Right atrium auricular region (tissue), 2 donors: ENCODE results near the gene SUDS3. TPM values are rescaled to one million over a fixed set of nuclear protein-coding genes. Genes with fewer than 3 reads are reported as not detected.

Experiments used
- DNase-seq: peaks from one replicate; pipeline ENCODE4 v3.0.0-alpha.2; 2019; ENCODE audit warnings: low spot score
- H3K27ac ChIP-seq, 2 donors: fragments of 200-600 bp; sonication (generic); 1 replicate in 1 of 2; 2 replicates in 1 of 2; pipeline ENCODE4 v1.5.1; 2016 to 2019
- H3K27me3 ChIP-seq, 2 donors: fragments of 200-600 bp; sonication (generic); one replicate each; pipeline versions ENCODE4 v1.5.1 to v1.6.0; 2017 to 2019
- H3K36me3 ChIP-seq: fragments of 200-600 bp; sonication (generic); one replicate; pipeline ENCODE4 v1.5.1; 2016
- H3K4me1 ChIP-seq, 2 donors: fragments of 200-600 bp; sonication (generic); one replicate each; pipeline versions ENCODE4 v1.5.1 to v1.6.0; 2017 to 2019
- H3K4me3 ChIP-seq, 2 donors: fragments of 200-600 bp; sonication (generic); 1 replicate in 1 of 2; 2 replicates in 1 of 2; pipeline ENCODE4 v1.5.1; 2017 to 2019; ENCODE audit warnings: mild to moderate bottlenecking in 1 of 2, moderate library complexity in 1 of 2
- H3K9me3 ChIP-seq, 2 donors: fragments of 200-600 bp; sonication (generic); one replicate each; pipeline ENCODE4 v1.5.1; 2019
- total RNA-seq, 2 donors: library from RNA; depleted of rRNA; stranded (reverse); fragments of >200 nt; gene quantifications; one replicate each; pipeline ENCODE4 v1.1.0, GENCODE V29; 2016
- TF ChIP-seq, protein P1 (sequence below), 2 donors: fragments of 200-600 bp; sonication (generic); IDR thresholded peaks; one replicate each; pipeline ENCODE4 v1.5.1; 2019; ENCODE audit warnings: antibody characterized with exemption in 2 of 2

Gene SUDS3
- total RNA-seq, 2 donors from 2014 or later = 19.1 to 30.2 TPM

GRCh38 chr12:118332511-118332910, 43.8 kb upstream of the SUDS3 start:
- H3K27ac ChIP-seq = no peak overlapping the region
- no peaks in the 10 kb centered on the region for H3K36me3 ChIP-seq
- TF ChIP-seq, protein P1, sequence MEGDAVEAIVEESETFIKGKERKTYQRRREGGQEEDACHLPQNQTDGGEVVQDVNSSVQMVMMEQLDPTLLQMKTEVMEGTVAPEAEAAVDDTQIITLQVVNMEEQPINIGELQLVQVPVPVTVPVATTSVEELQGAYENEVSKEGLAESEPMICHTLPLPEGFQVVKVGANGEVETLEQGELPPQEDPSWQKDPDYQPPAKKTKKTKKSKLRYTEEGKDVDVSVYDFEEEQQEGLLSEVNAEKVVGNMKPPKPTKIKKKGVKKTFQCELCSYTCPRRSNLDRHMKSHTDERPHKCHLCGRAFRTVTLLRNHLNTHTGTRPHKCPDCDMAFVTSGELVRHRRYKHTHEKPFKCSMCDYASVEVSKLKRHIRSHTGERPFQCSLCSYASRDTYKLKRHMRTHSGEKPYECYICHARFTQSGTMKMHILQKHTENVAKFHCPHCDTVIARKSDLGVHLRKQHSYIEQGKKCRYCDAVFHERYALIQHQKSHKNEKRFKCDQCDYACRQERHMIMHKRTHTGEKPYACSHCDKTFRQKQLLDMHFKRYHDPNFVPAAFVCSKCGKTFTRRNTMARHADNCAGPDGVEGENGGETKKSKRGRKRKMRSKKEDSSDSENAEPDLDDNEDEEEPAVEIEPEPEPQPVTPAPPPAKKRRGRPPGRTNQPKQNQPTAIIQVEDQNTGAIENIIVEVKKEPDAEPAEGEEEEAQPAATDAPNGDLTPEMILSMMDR (IDR thresholded peaks at IDR 0.05) = no peak

DNA sequence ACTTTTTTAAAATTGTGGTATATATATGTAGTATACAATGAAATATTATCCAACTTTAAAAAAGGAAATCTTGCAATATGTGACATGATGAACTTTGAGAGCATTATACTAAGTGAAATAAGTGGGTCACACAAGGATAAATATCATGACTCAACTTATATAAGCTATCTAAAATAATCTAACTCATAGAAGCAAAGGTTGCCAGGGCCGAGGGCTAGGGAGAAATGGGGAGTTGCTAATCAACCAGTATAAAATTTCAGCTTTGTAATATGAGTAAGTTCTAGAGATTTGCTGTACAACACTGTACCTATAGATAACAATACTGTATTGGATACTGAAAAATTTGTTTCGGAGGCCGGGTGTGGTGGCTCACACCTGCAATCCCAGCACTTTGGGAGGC, 42.1 kb upstream of the SUDS3 start:
- peaks cover 0 to 15% of the 10 kb centered on the region in 2 donors for H3K4me1 ChIP-seq
- DNase-seq = no peak
- TF ChIP-seq, protein P1 (IDR thresholded peaks at IDR 0.05) = no peak
- no peaks in the 10 kb centered on the region for H3K36me3 ChIP-seq
- no peak overlapping the region for H3K4me3 ChIP-seq
- H3K27me3 ChIP-seq = no peaks in the 10 kb centered on the region
- H3K9me3 ChIP-seq = no peaks in the 10 kb centered on the region
- H3K27ac ChIP-seq = no peak overlapping the region

More at GRCh38 chr12:118332511-118332910, 43.8 kb upstream of the SUDS3 start:
- H3K4me1 ChIP-seq = peaks cover 0 to 15% of the 10 kb centered on the region in 2 donors
- no peak overlapping the region for H3K4me3 ChIP-seq
- no peaks in the 10 kb centered on the region for H3K27me3 ChIP-seq
- DNase-seq = no peak
- H3K9me3 ChIP-seq = no peaks in the 10 kb centered on the region

DNA sequence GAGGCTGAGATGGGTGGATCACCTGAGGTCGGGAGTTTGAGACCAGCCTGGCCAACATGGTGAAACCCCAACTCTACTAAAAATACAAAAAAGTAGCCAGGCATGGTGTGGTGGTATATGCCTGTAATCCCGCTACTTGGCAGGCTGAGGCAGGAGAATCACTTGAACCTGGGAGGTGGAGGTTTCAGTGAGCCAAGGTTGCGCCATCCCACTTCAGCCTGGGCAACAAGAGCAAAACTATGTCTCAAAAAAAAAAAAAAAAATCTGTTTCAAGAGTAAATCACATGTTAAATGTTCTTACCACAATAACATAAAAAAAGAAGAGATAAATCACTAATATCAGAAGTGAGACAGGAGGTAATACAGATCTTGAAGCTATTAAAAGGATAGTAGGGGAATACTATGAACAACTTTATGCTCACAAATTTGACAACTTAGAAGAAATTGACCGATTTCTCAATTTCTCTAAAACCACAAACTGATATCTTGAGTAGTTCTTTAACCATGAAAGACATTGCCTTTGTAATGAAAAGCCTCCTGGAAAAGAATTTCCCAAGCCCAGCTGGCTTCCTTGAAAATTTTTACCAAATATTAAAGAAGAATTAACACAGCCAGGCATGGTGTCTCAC, 41.3 kb upstream of the SUDS3 start:
- no peaks in the 10 kb centered on the region for H3K9me3 ChIP-seq
- no peak for DNase-seq
- no peak overlapping the region for H3K4me3 ChIP-seq
- no peaks in the 10 kb centered on the region for H3K27me3 ChIP-seq
- TF ChIP-seq, protein P1 (IDR thresholded peaks at IDR 0.05) = no peak
- H3K4me1 ChIP-seq = peaks cover 0 to 9% of the 10 kb centered on the region in 2 donors
- H3K36me3 ChIP-seq = no peaks in the 10 kb centered on the region
- H3K27ac ChIP-seq = no peak overlapping the region

- Histone ChIP-seq H3K27me3 (no peaks in the 10 kb centered on the region), H3K27ac (no peak overlapping the region), H3K4me3 (no peak overlapping the region), H3K36me3 (no peaks in the 10 kb centered on the region), H3K4me1 (peaks cover 0 to under 1% of the 10 kb centered on the region in 2 donors), H3K9me3 (no peaks in the 10 kb centered on the region)
- DNase-seq = no peak
- TF ChIP-seq, protein P1 (IDR thresholded peaks at IDR 0.05) = no peak
Measured at GRCh38 chr12:118336123-118336522, 40.2 kb upstream of the SUDS3 start.

DNA sequence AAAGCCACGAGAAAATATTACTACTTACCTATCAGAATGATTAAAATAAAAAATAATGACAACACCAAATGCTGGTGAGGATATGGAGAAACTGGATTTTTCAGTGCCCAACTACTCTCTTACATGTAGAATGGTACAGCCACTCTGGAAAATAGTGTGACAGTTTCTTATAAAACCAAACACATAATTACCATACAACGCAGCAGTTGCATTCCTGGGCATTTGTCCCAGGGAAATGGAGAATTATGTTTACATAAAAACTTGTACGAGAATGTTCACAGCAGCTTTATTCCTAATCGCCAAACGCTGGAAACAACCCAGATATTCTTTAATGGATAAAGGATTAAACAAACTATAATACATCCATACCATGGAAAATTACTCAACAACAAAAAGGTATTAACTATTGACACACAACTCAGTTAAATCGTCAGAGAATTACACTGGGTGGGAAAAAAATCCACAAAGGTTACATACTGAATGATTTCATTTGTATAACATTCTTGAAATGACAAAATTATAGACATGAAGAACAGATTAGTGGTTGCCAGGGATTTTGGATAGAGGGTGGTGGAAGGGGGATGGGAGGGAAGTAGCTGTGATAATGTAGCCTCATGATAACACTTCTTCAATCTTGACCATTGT, 39.0 kb upstream of the SUDS3 start:
- no peak overlapping the region for H3K27ac ChIP-seq
- no peaks in the 10 kb centered on the region for H3K27me3 ChIP-seq
- H3K4me1 ChIP-seq = no peaks in the 10 kb centered on the region
- no peaks in the 10 kb centered on the region for H3K36me3 ChIP-seq
- TF ChIP-seq, protein P1 (IDR thresholded peaks at IDR 0.05) = no peak
- DNase-seq = no peak
- H3K4me3 ChIP-seq = no peak overlapping the region
- no peaks in the 10 kb centered on the region for H3K9me3 ChIP-seq
